GM04504 (cell line): ENCODE results near the gene FGF9.

Experiments used
- DNase-seq: peaks from one replicate; pipeline ENCODE4 v3.0.0-alpha.2; 2012; ENCODE audit warnings: low read depth

FGF9 gene

DNA sequence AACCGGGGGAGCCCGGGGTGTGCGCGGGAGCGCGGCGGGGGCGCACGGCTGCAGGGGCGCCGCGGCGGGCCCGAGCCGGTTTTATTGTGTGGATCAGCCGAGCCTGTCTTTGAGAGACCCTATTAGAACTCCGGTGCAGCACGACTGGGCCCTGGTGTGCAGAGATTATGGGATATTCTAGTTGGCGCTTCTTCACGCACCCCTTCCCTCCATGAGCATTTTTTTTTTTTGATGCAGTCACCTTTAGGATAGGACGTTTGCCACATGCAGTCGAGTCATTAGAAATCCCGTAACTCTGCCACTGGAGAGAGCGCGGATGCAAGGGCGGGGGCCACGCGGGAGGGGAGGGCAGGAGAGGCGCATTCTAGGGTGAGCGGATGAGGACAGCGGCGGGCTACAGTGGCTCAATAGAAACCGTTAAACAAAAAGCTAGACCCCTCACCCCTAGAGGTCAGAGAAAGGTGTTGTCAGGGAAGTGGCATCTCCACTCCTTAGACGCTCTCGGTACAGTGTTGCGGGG is 3.7 kb downstream of the FGF9 start:
- no peak for DNase-seq

DNA sequence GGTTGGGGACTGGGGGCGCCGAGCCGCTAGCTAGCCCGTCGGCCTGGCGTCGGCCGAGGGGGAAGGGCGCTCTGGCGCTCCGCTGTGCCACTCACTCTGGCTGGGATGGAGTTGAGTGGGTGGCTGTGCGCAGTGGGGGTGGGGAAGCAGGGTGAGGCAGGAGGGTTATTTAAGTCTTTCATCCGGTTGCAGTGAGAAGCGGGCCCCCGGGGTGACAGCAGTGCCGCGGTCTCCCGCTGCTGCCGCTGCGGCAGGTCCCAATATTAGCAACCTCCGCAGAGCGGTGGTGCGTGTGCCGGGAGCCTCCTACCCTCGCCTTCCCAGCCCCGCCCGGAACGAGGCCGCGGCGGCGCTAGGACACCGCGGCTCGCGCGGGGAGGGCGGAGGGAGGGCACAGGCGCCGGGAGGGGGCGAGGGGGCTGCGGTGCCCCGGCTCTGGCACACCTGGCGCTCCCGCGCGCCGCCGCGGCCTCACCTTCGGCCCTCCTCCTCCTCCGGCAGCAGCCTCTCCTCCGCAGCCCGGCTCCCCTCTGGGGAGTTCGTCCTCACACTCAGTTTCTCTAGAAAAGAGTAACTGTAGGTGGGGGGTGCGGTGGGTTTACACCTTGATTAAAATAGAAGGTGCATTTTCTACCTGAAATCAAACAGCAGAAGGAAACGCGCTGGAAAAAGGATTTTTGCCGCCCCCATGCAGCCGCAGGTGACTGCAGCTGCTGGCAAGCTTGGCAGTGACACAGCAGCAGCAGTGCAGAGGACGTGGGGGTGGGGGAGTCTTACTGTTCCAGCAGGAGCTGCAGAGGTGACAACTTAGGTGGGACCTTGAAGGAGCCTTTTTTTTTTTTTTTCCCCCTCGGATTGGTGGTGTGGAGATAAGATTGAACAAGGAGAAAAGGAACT is 4.5 kb downstream of the FGF9 start:
- no peak for DNase-seq

DNA sequence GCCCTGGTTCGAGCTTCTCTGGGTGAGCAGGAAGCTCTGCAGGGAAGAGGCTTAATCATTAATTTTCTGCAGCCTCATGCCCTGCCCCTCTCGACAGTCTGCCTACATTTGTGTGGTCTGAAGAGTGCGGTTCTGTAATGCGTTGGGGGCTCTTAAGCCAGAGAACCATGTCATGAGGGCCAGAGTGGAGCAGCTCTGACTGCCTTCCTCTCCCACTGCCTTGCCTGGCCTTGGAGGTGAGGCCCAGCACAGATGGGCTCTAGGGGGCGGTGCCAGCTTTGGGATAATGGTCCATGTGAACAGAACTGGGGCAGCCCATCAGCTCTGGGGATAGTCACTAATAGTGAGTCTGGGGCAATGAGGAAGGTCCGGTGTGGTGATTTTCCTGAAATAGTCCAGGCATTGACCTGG is 5.7 kb downstream of the FGF9 start:
- DNase-seq, result no peak

DNA sequence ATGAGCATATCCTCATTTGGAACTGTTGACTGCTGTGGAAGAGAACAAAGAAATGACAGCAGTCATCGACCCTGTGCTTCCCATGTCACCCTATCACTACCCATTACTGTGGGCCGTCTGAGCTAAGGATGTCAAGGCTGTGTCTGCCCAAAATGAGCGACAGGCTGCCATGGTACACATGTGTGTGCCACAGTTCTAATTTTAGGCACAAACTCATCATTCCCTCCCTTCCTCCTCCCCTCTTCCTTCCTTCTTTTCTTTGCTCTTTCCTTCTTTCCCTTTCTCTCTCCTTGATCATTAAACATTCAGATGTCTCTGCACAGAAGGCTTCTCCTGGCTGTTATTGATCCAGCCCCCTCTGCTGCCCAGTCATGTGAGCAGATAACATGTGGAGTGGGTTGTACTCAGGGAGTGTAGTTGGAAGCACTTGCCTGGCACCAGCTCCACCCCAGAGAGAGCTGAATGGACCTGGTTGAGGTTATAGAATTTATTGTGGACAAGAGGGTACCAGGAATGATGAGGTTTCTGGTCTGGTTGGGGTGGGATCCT is 6.3 kb downstream of the FGF9 start:
- DNase-seq, result no peak

DNA sequence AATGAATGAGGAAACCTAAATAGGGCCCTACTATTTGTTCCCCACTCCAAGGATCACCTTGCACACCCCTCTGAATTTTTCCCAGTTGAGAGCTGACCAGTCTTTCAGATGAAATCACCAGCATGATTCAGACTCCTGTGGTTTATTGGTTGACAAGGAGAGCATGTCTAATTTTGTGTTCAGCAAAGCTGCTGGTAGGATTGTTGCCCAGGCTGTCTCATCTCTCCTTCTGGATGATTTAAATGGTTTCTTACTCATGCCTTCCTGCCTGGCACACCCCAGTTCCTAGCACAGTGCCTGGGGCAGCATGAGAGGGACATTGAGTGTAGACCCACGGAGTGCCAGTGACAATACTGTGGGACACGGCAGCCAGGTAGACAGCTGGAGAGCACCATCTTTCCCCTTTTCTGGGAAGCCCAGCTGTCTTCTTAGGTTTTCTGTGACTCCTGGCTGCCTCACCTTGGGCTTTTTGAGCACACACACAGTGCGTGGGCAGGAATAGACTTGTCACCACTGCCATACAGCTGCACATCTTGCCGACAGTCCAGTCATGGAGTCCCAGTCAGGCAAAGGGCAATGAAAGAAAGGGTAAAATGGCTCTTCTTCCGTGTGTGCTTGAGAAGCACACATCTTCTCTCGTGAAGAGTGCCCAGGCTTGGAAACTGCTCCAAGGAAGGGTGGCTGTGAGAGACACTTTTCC is 12.3 kb downstream of the FGF9 start:
- DNase-seq, result peak; percentile 56

DNA sequence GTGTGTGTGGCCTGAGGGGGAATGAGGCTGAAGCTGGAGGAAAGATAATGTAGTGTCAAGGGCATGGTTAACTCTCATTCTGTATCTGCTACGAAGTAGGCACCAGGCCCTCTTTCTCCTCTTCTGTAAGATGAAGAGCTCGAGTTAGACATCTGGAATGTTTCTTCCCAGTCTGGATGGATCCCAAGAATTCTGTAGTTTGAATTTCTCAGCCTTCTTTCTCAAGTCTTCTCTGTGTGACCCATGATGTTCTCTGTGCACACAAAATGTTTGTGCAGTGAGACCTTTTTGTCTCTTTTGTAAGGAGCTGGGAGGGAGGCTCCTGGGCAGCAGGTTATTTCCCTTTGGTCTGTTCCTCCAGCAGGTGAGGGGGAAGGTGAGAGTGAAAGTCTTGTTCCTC is 13.7 kb downstream of the FGF9 start:
- DNase-seq, result no peak

DNA sequence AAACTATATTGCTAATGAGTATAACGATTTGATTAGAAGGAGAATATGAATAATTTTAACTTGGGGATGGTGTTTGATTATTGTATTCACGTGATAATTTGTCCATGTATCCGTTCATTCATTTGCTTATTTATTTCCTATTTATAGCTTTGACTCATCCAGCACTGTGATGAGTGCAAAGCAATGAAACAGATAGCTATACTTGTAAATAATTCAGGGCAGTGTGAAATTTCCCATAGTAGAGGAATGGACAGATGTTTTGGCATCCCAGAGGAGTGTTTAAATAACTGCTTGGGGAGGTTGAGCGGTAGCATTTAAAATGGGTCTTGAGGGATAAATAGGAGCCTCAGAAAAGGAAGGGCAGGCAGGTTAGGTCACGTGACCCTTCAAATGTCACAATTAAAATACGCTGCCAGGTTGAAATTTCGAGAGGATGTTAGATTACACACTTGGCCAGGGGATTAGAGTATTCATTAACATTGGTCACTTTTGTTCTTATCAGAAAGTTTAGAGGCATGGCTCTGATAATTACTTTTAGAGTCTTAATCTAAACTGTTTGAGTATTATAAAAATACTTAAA is 14.7 kb downstream of the FGF9 start:
- no peak for DNase-seq

DNA sequence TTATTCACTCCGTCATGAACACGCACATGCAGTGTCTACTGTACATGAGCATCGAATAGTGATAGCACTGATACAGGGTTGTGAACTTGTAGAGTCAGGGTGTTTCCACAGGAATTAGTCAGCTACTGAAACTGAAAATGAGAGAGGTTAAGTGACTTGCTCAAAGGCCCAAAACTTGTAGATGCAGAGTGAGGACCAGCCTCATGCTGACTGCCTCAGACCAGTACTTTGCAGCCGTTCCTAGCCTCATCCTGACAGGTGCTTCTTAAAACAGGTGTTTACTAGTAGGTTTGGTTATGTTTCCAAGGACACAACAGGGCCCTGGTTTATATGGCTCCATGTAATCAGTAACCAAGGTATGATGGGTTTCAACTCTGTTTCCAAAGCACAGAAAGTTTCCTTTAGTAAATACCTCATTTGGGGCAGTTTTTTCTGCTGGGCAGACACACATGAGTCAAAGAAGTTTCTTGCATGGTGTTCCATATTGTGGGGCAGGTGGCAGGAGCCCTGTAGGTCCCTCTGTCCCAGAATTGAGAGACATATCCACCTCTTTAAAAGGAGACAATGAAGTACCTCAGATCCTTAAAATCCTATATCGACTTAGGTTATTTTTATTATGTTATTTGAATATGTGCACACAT is 16.0 kb downstream of the FGF9 start:
- no peak for DNase-seq

DNA sequence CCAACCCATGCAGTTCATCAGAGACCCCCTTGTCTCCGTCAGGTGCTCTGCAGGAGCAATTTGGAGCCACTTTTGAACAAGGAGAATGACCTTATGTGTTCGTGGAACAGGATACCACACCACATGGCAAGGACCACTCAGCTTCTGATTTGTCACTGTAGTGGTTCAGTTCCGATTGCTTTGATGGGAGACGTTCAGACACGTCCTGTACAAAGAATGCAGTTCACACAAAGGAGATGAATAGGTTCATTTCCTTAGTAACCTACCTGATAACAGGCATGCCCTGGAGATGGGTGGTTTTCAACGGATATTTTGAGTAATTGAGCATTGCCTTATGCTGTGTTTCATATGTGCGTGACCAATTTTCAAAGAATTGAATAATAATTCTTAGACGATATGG is 17.2 kb downstream of the FGF9 start:
- no peak for DNase-seq

DNA sequence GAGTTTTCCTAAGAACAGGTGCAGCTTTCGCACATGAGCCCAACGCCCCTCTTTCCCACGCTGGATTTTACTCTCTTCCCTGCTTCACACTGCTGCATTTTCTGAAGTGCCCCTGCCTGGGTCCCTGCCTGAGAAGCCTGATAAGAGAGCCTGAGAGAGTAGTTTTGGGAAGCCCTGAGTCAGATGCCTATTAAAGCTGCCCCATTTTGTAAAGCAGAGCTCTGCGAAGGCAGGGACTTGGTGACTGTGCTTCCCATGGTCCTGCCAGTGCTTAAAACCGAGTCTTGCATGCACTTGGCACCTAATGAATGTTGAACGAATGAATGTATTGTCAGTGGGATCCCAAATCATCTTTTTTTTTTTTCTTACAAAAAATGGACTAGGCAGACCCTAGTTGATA is 18.2 kb downstream of the FGF9 start:
- no peak for DNase-seq

DNA sequence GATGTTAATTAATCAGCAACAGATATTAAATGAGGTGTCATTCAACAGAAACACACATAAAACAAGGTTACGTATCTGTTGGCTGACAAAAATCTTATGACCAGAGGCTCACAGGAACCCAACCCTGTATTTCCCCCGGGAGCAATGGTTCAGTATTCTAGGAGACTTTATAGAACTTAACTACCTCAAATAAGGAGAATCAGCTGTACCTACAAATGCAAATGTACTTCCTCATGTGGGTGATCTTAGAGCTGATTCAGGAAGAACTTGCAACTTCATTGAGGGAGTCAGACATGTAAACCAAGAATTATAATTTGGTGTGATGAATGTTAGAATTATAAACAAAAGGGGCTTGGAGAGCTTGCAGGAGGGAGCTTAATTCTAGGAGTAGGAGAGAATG is 20.1 kb downstream of the FGF9 start:
- DNase-seq, result no peak

DNA sequence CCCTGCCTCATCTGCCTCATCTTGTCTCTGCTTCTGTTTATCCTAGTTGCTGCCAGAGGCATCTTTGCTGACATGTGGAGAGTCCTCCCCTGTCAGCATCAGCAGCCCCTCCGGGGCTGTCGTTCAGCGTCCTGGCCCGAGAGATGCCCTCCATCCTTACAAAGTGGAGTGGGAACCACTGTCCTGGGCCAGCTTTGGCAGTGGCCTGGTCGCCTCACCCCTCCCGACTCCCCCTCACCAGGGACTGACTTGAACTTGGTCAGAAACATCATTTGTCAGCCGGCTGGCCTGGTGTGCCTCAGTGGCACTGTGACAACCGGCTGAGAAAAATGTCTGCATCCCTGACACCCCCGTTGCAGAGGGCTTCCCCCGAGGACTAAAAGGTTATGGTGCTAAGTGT is 20.6 kb downstream of the FGF9 start:
- DNase-seq, result no peak

DNA sequence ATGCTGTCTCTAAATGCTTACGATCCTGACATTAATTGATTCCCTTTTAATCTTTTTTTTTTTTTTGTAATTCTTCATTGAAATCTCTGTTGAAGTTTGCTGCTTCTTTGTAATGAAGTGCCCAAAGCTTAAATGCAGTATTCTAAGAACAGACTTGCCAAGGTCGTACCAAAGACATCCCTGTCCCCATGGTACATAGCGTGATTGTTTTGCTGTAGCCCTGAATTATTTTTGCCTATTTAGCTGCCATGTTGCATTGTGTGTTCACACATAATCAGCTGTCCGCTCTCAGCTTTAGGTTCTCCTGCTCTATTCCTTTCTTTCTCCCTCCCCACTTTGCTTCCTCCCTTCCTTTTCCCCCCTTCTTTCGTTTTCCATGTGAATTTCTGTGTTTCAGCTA is 21.1 kb downstream of the FGF9 start:
- DNase-seq, result no peak

DNA sequence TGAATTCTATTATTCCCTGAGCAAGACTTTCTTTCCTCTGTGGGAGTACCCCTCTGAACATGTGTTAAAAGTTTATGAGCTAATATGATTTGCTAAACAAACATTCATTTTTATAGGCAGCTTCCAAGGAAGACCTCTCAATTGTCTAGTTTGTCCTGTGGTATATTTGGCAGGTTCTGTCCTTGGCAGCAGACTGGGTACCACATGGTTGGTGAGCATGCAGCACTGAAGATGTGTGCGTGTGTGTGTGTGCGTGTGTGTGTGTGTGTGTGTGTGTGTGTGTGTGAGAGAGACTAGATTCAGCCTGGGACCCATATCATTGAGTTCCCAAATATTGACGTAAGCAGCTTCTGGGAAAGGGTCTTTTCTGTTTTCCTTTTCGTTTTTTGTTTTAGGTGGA is 24.0 kb downstream of the FGF9 start:
- no peak for DNase-seq

DNA sequence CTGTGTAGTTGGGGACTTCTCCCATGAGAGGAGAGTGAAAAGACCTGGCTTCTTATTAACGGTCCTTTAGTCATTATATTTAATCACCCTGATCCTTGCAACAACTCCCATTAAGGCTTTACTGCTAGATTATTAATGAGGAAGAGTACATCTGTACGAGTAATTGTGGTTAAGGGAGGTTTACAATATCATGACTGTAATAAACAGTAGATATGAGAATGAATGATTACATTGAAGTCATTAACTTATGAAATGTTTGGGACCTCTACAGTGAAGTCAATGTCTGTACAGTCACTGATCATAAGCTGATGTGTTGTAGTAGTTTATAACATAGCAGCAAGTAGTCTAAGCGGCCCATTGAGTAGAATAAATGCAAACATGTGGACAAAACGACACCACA is 24.7 kb downstream of the FGF9 start:
- no peak for DNase-seq

DNA sequence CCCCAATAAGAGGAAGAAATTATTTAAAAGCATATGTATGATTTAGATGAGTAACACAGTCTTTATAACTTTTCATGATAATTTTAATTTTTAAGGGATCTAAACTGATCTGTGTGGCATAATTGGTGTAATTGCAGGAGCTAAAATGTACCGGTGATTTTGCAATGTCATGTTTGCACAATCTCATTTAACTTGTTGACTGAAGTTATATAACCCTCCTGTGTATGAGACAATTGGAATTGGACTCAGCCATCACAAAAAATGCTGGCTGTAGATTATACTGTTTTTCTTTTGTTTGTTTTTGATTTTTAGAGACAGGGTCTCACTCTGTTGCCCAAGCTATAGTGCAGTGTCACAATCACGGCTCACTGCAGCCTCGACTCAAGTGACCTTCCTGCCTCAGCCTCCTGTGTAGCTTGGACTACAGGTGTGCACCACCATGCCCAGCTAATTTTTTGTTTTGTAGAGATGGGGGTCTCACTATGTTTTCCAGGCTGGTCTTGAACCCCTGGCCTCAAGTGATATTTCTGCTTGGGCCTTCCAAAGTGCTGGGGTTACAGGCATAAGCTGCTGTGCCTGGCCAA is 26.1 kb downstream of the FGF9 start:
- DNase-seq, result no peak

DNA sequence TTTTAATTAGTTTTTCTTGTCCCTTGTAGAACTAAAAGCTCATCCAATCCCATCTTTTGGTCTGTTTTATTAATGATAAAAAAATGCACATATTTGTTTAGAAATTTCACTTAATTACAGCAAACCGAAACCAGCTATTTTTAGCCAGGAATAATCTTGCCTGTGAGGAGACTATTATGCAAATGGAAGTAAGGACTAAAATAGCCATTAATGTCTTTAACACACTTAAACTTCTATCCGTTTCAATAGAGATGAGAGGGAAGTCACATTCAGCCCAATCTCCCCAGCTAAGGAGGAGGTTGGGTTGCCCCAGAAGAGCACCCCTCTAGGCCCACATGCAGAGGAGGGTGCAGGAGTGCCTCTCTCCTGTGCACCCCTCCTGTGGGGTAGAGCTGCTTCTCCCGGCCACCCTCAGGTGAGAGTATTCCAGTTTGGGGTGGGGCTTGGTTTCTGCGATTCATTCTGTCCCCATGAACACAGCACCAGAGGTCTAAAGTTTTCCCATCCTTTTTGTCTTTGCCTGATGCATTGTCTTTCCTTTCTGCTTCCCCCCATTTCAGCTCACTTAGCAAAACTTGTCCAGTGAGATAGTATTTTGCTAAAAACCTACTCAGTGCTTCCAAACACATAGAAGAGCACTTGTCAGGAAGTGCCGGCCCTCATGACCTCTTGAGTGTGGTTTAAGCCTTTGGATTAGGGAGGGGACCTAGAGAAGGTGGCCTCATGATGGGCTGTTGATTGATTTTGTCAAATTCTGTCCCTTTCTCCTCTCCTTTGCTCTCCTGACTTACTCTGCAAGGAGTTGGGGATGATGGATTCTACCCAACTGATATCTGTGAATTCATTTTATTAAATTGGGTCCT is 28.2 kb downstream of the FGF9 start:
- DNase-seq, result no peak

DNA sequence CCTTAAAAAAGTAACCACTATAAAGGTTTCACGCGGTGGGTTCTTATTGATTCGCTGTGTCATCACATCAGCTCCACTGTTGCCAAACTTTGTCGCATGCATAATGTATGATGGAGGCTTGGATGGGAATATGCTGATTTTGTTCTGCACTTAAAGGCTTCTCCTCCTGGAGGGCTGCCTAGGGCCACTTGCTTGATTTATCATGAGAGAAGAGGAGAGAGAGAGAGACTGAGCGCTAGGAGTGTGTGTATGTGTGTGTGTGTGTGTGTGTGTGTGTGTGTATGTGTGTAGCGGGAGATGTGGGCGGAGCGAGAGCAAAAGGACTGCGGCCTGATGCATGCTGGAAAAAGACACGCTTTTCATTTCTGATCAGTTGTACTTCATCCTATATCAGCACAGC is 30.6 kb downstream of the FGF9 start:
- no peak for DNase-seq

DNA sequence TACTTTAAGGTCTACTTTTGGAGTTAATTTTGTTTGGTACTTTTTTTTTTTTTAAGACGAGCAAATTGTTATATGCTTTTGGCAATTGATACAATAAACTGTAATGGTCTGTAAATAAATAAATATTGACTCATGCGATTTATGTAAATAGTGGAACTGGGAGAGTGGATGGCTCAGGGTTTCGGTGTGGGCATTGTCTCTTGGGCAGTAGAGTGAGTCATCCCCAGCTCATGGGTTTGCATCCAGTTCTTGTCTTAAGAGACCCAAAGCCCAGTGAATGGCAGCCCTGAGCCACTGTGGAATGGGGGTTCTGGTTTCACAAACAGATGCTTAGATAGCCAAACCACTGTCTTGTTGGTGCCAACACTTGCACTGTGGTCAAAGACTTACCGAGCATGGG is 33.0 kb downstream of the FGF9 start:
- DNase-seq, result no peak

DNA sequence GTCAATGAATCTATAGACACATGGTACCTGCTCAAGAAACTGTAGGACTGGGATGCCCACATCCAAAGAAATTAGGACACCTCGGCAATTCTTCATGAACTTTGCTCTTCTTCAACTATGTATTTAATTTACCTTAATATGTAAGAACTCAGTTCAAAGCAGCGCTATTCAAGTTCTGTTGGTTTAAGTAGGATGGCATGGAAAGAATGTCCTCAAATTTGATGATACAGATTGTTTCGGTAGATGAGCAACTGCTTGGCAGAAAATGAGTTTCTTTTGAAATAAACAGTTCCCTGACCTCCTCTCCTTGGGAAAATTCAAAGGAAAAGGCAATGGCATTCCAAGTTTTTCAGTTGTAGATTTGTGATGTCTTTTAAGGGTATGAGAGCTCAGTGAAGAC is 36.7 kb downstream of the FGF9 start:
- no peak for DNase-seq

DNA sequence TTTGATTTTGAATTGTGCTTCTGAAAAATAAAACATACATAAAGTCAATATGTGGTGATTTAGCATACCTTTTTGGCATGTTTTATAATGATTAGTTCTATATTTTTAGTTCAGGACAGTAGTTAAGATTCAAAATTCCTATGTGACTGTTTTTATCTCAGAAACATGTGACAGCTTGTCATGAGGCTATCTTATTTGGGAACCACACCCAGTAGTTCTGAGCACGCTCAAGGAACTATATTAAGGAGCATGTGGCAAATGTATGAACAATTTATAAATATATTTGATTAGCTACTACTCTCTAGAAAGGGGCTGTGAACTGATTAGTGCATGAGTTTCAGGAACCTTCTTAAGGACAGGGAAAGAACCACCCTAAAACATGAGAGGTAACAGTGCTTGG is 38.8 kb downstream of the FGF9 start:
- DNase-seq, result no peak
